Stimulated activated CD4-positive, alpha-beta T cell treated with anti-CD3 and anti-CD28 coated beads, Interleukin-12 subunit alpha, Interleukin-12 subunit beta, amount 100 ng/mL, for 24 hours (primary cell): Measurements from ENCODE around the gene OXCT1.
"Not testable (repeated sequence)": the region's sequence is repeated elsewhere in the genome, so short reads cannot be mapped to it uniquely, and the experiment has no call there.

Source experiments
- DNase-seq, 2 experiments: peaks; one replicate each; pipeline ENCODE4 v3.0.0-alpha.2; 2020; ENCODE audit warnings: low read depth in 2 of 2

OXCT1 gene

DNA sequence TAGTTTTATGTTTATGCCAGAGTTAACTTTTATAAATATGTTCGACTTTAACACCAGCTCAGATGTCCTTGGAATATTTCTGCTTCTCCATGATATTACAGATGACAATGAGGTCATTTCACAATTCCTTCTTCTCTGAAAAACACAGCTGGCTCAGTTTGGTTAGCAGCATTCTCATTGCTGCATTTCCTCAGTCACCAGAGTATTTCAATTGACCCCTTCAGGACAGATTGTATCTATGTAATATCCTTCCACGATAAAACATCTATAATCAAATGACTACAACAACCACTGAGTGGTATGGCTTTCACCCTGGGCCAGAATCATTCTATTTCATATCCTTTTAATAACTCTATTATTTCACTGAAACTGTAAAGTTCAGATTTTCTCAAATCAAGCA lies 148.7 kb downstream of the OXCT1 start:
- no peak for DNase-seq

DNA sequence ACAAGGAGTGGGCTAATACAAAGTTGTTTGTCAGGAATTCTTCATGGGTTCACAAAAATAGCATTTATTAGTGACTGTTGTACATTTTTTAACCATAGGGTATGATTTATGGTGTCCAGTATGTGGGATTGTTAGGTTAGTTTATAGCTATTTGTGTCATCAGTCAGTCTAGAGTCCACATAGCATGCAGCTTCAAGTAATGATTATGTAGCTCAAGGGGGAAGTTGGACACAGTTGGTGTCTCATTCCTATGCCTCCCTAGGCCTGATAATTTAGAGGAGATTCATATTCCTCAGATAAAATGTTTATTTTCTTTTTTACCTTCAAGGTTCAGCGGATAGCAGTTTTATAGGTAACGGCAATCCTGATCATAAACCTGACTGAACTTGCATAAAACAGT lies 153.8 kb downstream of the OXCT1 start:
- no peak for DNase-seq

DNA sequence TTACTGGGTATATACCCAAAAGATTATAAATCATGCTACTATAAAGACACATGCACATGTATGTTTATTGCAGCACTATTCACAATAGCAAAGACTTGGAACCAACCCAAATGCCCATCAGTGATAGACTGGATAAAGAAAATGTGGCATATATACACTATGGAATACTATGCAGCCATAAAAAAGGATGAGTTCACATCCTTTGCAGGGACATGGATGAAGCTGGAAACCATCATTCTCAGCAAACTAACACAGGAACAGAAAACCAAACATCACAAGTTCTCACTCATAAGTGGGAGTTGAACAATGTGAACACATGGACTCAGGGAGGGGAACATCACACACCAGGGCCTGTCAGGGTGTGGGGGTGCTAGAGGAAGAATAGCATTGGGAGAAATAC lies 155.8 kb downstream of the OXCT1 start:
- not testable (repeated sequence) for DNase-seq

- no peak for DNase-seq
These were observed 161.7 kb downstream of the OXCT1 start for GRCh38 chr5:41708604-41708940.

DNA sequence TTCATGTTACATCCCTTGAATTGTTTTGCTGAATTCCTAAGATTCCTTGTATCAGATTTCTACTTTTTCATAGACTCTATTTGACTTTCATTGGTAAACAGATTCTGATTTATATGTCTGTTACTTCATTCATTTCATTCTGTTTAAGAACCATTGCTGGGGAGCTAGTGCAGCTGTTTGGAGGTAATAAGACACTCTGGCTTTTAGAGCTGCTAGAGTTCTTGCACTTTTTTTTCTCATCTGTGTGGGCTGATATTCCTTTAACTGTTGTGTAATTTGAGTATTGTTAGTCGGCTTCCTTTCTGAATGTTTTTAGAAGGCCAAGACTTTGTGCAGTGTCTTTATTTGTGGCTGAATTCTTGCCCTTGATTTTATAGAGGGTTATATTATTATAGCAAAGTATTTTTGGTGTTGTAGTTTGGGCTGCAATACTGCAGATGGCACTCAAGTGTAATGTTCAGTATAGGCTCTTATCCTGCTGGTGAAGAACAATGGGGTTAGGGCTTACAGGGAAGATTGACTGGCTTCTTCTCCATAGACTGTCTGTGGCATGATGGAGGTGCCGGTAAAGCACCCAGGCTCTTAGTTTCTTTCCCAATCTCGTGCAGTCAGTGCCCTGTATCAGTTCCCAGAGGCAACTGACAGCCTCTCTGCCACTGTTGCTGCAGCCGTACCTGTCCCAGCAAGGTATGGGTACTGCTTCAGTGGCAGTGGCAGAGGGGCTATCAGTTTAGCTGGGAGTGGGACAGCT lies 162.2 kb downstream of the OXCT1 start:
- no peak for DNase-seq

DNA sequence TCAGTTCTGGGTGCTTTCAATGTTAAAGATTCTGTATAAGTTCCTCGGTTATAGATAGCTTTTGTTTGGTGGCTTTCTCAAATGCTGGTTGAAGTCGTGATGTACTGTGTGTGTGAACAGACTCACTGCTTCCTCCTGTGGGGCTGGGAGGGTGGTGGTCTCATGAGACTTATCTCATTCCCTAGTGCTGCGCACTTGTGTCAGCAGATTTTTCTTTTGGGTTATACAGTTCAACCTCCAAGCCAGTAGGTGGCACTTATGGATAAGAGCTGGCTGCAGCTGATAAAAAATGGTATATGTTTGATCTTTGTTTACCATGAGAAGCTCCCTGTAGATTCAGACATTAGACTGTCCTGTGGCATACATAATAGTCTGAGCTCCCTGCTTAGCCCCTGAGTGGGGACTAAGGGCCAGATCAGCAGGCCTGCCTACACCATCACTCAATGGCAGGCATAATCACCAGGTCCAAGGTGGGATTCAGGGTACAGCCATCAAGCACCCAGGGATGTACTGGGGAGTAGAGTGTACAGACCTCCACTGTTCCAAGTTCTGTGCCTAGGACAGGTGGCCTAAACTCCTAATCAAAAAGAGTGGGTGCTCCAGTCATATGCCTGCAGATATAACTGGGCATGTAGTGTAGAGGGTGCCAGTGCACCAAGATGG lies 174.2 kb downstream of the OXCT1 start:
- DNase-seq: no peak

GRCh38 chr5:41686767-41687166 lies 183.5 kb downstream of the OXCT1 start:
- no peak for DNase-seq

DNA sequence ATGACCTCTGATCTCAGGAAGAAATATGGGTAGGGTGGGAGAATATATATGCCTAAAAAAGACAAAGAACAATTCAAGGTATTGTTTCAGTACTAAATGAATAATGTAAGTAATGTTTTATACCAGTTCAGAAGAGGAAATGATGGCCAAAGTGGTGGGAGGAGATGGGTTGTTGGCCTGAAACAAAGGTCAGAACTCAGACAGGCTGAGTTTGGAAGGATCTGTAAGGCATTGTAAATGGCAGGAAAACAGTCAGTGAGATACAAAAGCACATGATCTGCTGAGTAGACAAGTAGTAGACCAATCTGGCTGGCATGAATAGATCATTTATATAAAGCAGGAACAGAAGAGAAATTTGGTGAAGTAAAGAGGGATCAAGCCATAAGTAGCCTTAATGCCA lies 184.0 kb downstream of the OXCT1 start:
- DNase-seq: no peak

GRCh38 chr5:41683181-41683580 lies 187.0 kb downstream of the OXCT1 start:
- no peak for DNase-seq

GRCh38 chr5:41682641-41683040 lies 187.6 kb downstream of the OXCT1 start:
- no peak for DNase-seq

DNA sequence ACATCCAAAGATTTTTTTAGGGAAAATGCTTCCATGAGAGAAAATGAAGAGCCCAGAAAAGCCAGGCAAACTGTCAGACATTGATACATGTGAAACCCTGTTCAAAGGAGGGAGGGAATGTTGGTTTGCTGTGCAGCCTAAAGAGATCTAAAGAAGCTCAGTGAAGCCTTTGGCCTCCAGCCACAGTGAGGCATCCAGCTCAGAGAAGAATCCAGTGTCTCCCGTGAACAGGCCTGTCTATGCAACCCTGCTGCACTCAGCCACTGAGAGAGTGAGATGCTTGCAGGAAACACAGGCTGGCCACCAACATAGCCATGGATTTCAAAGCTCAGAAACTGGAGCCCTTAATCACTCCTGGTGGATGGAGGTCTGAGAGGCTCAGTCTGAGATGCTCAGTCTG lies 188.4 kb downstream of the OXCT1 start:
- DNase-seq: no peak
